HG03558 (cell line): Measurements from ENCODE around the gene PRDX4.
"Not testable (repeated sequence)": the region's sequence is repeated elsewhere in the genome, so short reads cannot be mapped to it uniquely, and the experiment has no call there.

Experiments used
- ATAC-seq: cut with Tn5 transposase; IDR thresholded peaks from one replicate; pipeline ENCODE4 v1.9.1; 2021; ENCODE audit warnings: moderate number of reproducible peaks; ENCODE audit not compliant: unreplicated experiment; ENCODE audit errors: extremely low read depth

The PRDX4 gene

GRCh38 chrX:23667239-23668177, at the start of gene PRDX4:
TSS of gene PRDX4 (plus strand) at chrX:23667493. CDS start at chrX:23667571, 78 bp downstream.
- ATAC-seq, result peak; percentile 27

GRCh38 chrX:23621621-23622265, 45.5 kb upstream of the PRDX4 start:
- no peak for ATAC-seq

GRCh38 chrX:23623797-23624196, 43.5 kb upstream of the PRDX4 start:
- no peak for ATAC-seq

- no peak for ATAC-seq
Observed at GRCh38 chrX:23626651-23627050, 40.6 kb upstream of the PRDX4 start.

GRCh38 chrX:23628131-23628530, 39.2 kb upstream of the PRDX4 start:
- ATAC-seq, result no peak

- ATAC-seq, result no peak
Observed at GRCh38 chrX:23631136-23631535, 36.2 kb upstream of the PRDX4 start.

- no peak for ATAC-seq
Observed at GRCh38 chrX:23633834-23634580, 33.3 kb upstream of the PRDX4 start.

GRCh38 chrX:23637187-23637586, 30.1 kb upstream of the PRDX4 start:
- peak; percentile 82 for ATAC-seq

GRCh38 chrX:23643020-23643419, 24.3 kb upstream of the PRDX4 start:
- no peak for ATAC-seq

- no peak for ATAC-seq
Observed at GRCh38 chrX:23644744-23645143, 22.5 kb upstream of the PRDX4 start.

GRCh38 chrX:23656091-23656490, 11.2 kb upstream of the PRDX4 start:
- no peak for ATAC-seq

- ATAC-seq, result no peak
Observed at GRCh38 chrX:23656684-23657083, 10.6 kb upstream of the PRDX4 start.

- ATAC-seq, result no peak
Observed at GRCh38 chrX:23659339-23659738, 8.0 kb upstream of the PRDX4 start.

- ATAC-seq, result not testable (repeated sequence)
Observed at GRCh38 chrX:23660083-23660765, 7.1 kb upstream of the PRDX4 start.

GRCh38 chrX:23660766-23661132, 6.5 kb upstream of the PRDX4 start:
- ATAC-seq, result no peak

- no peak for ATAC-seq
Observed at GRCh38 chrX:23661671-23662070, 5.6 kb upstream of the PRDX4 start.

GRCh38 chrX:23662187-23662586, 5.1 kb upstream of the PRDX4 start:
- ATAC-seq, result peak; percentile 37

- ATAC-seq, result peak; percentile 45
Observed at GRCh38 chrX:23662853-23663252, 4.4 kb upstream of the PRDX4 start.

GRCh38 chrX:23664496-23664895, 2.8 kb upstream of the PRDX4 start:
- no peak for ATAC-seq

GRCh38 chrX:23666282-23666681, 1.0 kb upstream of the PRDX4 start:
- ATAC-seq, result no peak
